ENCODE data around the gene SEC24B.

- TF ChIP-seq YY1 (IDR thresholded peaks at IDR 0.05; ENCODE audit: insufficient read depth, insufficient read length): no peak
- no peak for TF ChIP-seq SUZ12 (IDR thresholded peaks at IDR 0.05; ENCODE audit: extremely low read depth, insufficient read depth, insufficient read length)
Observed at GRCh38 chr4:109447278-109447677, 13.7 kb downstream of the SEC24B start.
